AG04450 (cell line): ENCODE results near the gene ATP2B3. TPM values are rescaled to one million over a fixed set of nuclear protein-coding genes. Genes with fewer than 3 reads are reported as not detected.

Source experiments
- CTCF ChIA-PET: fragments of 300-600, 350-600 bp; formaldehyde crosslinking; extraction: SDS; loops from one replicate; lab custom pipeline; 2022; ENCODE audit warnings: antibody characterized with exemption, inconsistent platforms; lab: Charles Lee
- POLR2A ChIA-PET: fragments of 350-600 bp; formaldehyde crosslinking; extraction: SDS; loops from one replicate; lab custom pipeline; 2021; ENCODE audit warnings: antibody characterized with exemption, inconsistent platforms; lab: Yijun Ruan, JAX
- DNase-seq: peaks from one replicate; pipeline ENCODE4 v3.0.0-alpha.2; 2011; ENCODE audit warnings: low read depth, low spot score
- H3K27ac ChIP-seq: one replicate; pipeline ENCODE4 v1.5.1; 2012; ENCODE audit warnings: low read depth, low read length, control low read depth
- H3K27me3 ChIP-seq: one replicate; pipeline ENCODE4 v1.6.0; 2012; ENCODE audit warnings: low read length; ENCODE audit not compliant: control insufficient read depth, insufficient read depth
- H3K4me3 ChIP-seq: 2 replicates; pipeline ENCODE4 v1.5.1; 2011; ENCODE audit warnings: mild to moderate bottlenecking, low read depth, low read length, control low read depth
- H3K9me3 ChIP-seq: 2 replicates; pipeline ENCODE4 v1.5.1; 2012; ENCODE audit warnings: low read length; ENCODE audit not compliant: control insufficient read depth, insufficient read depth
- CTCF ChIP-seq: IDR thresholded peaks from 2 replicates; pipeline ENCODE4 v1.5.1; 2011; ENCODE audit warnings: low read depth, low read length, control low read depth, inconsistent platforms
- polyA plus RNA-seq: library from polyadenylated mRNA; depleted of rRNA; stranded (reverse); fragments of >200 nt; gene quantifications from 2 replicates; pipeline ENCODE4 v1.2.3, GENCODE V29; 2011

The ATP2B3 gene
- polyA plus RNA-seq, 1 experiment: 0.01 TPM

- H3K27me3 ChIP-seq: no peaks in the 10 kb centered on the region
- H3K9me3 ChIP-seq: no peaks in the 10 kb centered on the region
These were observed 9.8 kb upstream of the ATP2B3 start for GRCh38 chrX:153507484-153508178.

GRCh38 chrX:153509592-153509991 is 7.8 kb upstream of the ATP2B3 start:
- Histone ChIP-seq H3K27me3 (no peaks in the 10 kb centered on the region), H3K9me3 (no peaks in the 10 kb centered on the region), H3K4me3 (no peak overlapping the region), H3K27ac (no peak overlapping the region)
- ChIA-PET POLR2A (no interaction called here), CTCF (interaction anchor here (0.7 kb wide), 1 partner anchor 39 kb away, joined by 3 read pairs; the partner anchor contains the start of gene HAUS7)
- TF ChIP-seq CTCF: no peak
- no peak for DNase-seq

More at GRCh38 chrX:153507484-153508178, 9.8 kb upstream of the ATP2B3 start:
- DNase-seq: peak; percentile 30
- ChIA-PET POLR2A (no interaction called here), CTCF (interaction anchor here (0.8 to 4.1 kb wide), 13 partner anchors 11 to 566 kb away, joined by 3 to 62 read pairs (median 5); partner anchors contain the start of genes BGN and HAUS7)
- peak; percentile 65 for TF ChIP-seq CTCF
- Histone ChIP-seq H3K4me3 (no peak overlapping the region), H3K27ac (no peak overlapping the region)

- no peak overlapping the region for H3K4me3 ChIP-seq
- H3K27me3 ChIP-seq: no peaks in the 10 kb centered on the region
- no peaks in the 10 kb centered on the region for H3K9me3 ChIP-seq
- DNase-seq: no peak
- POLR2A ChIA-PET: no interaction called here
- no peak overlapping the region for H3K27ac ChIP-seq
- CTCF ChIA-PET: interaction anchor here (1.3 to 1.8 kb wide), 2 partner anchors 39 to 49 kb away, joined by 4 to 8 read pairs; partner anchors contain the start of gene HAUS7
- TF ChIP-seq CTCF: no peak
These were observed 7.1 kb upstream of the ATP2B3 start for GRCh38 chrX:153510383-153510782.

GRCh38 chrX:153511784-153512500 is 5.5 kb upstream of the ATP2B3 start:
- no peaks in the 10 kb centered on the region for H3K9me3 ChIP-seq
- H3K27ac ChIP-seq: no peak overlapping the region
- TF ChIP-seq CTCF: no peak
- H3K4me3 ChIP-seq: no peak overlapping the region
- peaks cover 4% of the 10 kb centered on the region for H3K27me3 ChIP-seq
- ChIA-PET POLR2A (interaction anchor here (0.6 to 1.5 kb wide), 2 partner anchors 41 to 610 kb away, joined by 4 read pairs; no protein-coding TSS in a partner anchor), CTCF (interaction anchor here (0.5 to 1.8 kb wide), 3 partner anchors 27 to 41 kb away, joined by 3 to 8 read pairs (median 4); partner anchors contain the start of gene HAUS7)
- DNase-seq: no peak
